T-cell (primary cell): ENCODE results near the gene PCDH9. TPM values are rescaled to one million over a fixed set of nuclear protein-coding genes. Genes with fewer than 3 reads are reported as not detected.

Experiments
- ATAC-seq, 4 experiments: fragments of 200-7000 bp in 3 of 4; fragments of 150-1000 bp in 1 of 4; cut with Tn5 transposase; replicated peaks in 1 of 4; 1 replicate in 3 of 4; 2 replicates in 1 of 4; pipeline ENCODE4 v1.10.0; 2021; ENCODE audit warnings: moderate library complexity in 3 of 4, mild to moderate bottlenecking in 2 of 4, moderate number of reproducible peaks in 1 of 4
- CTCF ChIA-PET, 2 donors: fragments of 300-600 bp; sonication (Branson Sonifier 250); formaldehyde crosslinking; loops; one replicate each; lab custom pipeline; 2022; ENCODE audit warnings: antibody characterized with exemption in 2 of 2; lab: Charles Lee
- POLR2A ChIA-PET, 2 donors: fragments of 300-600 bp; sonication (Branson Sonifier 250); formaldehyde crosslinking; loops; one replicate each; lab custom pipeline; 2022; ENCODE audit warnings: antibody characterized with exemption in 2 of 2; lab: Charles Lee
- DNase-seq, 35 experiments: peaks; one replicate each; pipeline versions ENCODE4 v3.0.0 to v3.0.0-alpha.2; 2013 to 2023
- H3K27ac ChIP-seq: one replicate; pipeline ENCODE4 v1.5.1; 2013; ENCODE audit warnings: low read length
- H3K27me3 ChIP-seq, 2 experiments: replicated peaks in 1 of 2; 1 replicate in 1 of 2; 2 replicates in 1 of 2; pipeline versions ENCODE4 v1.6.1 to v1.7.0; 2013; ENCODE audit warnings: low read length in 1 of 2, mixed read lengths in 1 of 2; ENCODE audit not compliant: control insufficient read depth in 2 of 2, insufficient read depth in 2 of 2; ENCODE audit errors: extremely low read depth in 1 of 2
- H3K36me3 ChIP-seq, 2 donors: 1 replicate in 1 of 2; 2 replicates in 1 of 2; pipeline versions ENCODE4 v1.6.1 to v1.7.0; 2013; ENCODE audit warnings: low read length in 1 of 2; ENCODE audit not compliant: control insufficient read depth in 2 of 2, insufficient read depth in 1 of 2; ENCODE audit errors: extremely low read depth in 1 of 2
- H3K4me1 ChIP-seq, 2 experiments: 1 replicate in 1 of 2; 2 replicates in 1 of 2; pipeline versions ENCODE4 v1.6.1 to v1.7.0; 2013; ENCODE audit warnings: low read length in 2 of 2, mixed read lengths in 1 of 2; ENCODE audit not compliant: insufficient read depth in 2 of 2, control insufficient read depth in 1 of 2; ENCODE audit errors: extremely low read depth in 1 of 2
- H3K4me3 ChIP-seq, 2 donors: 1 replicate in 1 of 2; 2 replicates in 1 of 2; pipeline versions ENCODE4 v1.5.1 to v1.7.0; 2013; ENCODE audit warnings: mild to moderate bottlenecking in 2 of 2, low read length in 1 of 2, moderate library complexity in 1 of 2; ENCODE audit not compliant: control insufficient read depth in 1 of 2; ENCODE audit errors: extremely low read depth in 1 of 2
- H3K9me3 ChIP-seq: 2 replicates; pipeline ENCODE4 v1.7.0; 2013
- H3K27ac Mint-ChIP-seq, 2 donors: one replicate each; pipeline ENCODE4 v1.8.0; 2020 to 2021; ENCODE audit warnings: mild to moderate bottlenecking in 2 of 2, mixed read lengths in 2 of 2
- H3K27me3 Mint-ChIP-seq, 2 donors: one replicate each; pipeline ENCODE4 v1.8.0; 2021 to 2022; ENCODE audit warnings: mixed read lengths in 2 of 2
- H3K36me3 Mint-ChIP-seq: one replicate; pipeline ENCODE4 v1.8.0; 2021; ENCODE audit warnings: mixed read lengths
- H3K4me1 Mint-ChIP-seq, 3 donors: one replicate each; pipeline ENCODE4 v1.8.0; 2020 to 2022; ENCODE audit warnings: mixed read lengths in 3 of 3, mild to moderate bottlenecking in 1 of 3
- H3K4me3 Mint-ChIP-seq, 3 donors: one replicate each; pipeline ENCODE4 v1.8.0; 2020 to 2022; ENCODE audit warnings: mild to moderate bottlenecking in 3 of 3, mixed read lengths in 3 of 3, moderate library complexity in 3 of 3
- H3K9me3 Mint-ChIP-seq, 3 donors: one replicate each; pipeline ENCODE4 v1.8.0; 2020 to 2022; ENCODE audit warnings: mixed read lengths in 3 of 3
- WGBS: methylation state at CpG from one replicate; pipeline ENCODE4 v1.1.5; 2013; ENCODE audit warnings: missing lambda C conversion rate; ENCODE audit not compliant: insufficient coverage; 5-methylcytosine and 5-hydroxymethylcytosine counted together
- total RNA-seq, 35 experiments: library from RNA in 6 of 35; stranded (reverse) in 6 of 35; fragments of 120-200 nt in 1 of 35; gene quantifications; one replicate each; pipeline versions ENCODE4 v1.2.1 to v1.2.4 and lab custom pipeline; 2013 to 2026

Gene PCDH9
- total RNA-seq, 5 donors from 2014 or later (not counting 1 experiment from before 2014, with no cell fraction given), result 0.38 to 1.3 (median 0.53) TPM

GRCh38 chr13:66675620-66676019 lies 554.5 kb downstream of the PCDH9 start:
- H3K9me3 ChIP-seq, result no peaks in the 10 kb centered on the region
- H3K27me3 Mint-ChIP-seq, result no peaks in the 10 kb centered on the region
- H3K27ac ChIP-seq, result no peak overlapping the region
- H3K27ac Mint-ChIP-seq, result no peak overlapping the region
- H3K9me3 Mint-ChIP-seq, result peaks cover 3 to 10% (median 7%) of the 10 kb centered on the region in 3 donors
- no CpG with 5 or more reads among the region's 4 CpGs for WGBS
- H3K4me3 ChIP-seq, result no peak overlapping the region
- ChIA-PET CTCF (no interaction called here), POLR2A (no interaction called here)
- H3K36me3 ChIP-seq, result no peaks in the 10 kb centered on the region
- ATAC-seq (no peak), DNase-seq (no peak)
- no peak overlapping the region for H3K4me3 Mint-ChIP-seq
- no peaks in the 10 kb centered on the region for H3K27me3 ChIP-seq
- no peaks in the 10 kb centered on the region for H3K4me1 ChIP-seq
- no peaks in the 10 kb centered on the region for H3K36me3 Mint-ChIP-seq
- H3K4me1 Mint-ChIP-seq, result no peaks in the 10 kb centered on the region

GRCh38 chr13:66673401-66673800 lies 556.7 kb downstream of the PCDH9 start:
- no peak for DNase-seq
- POLR2A ChIA-PET, result no interaction called here
- Histone ChIP-seq H3K4me1 (no peaks in the 10 kb centered on the region), H3K36me3 (no peaks in the 10 kb centered on the region), H3K27me3 (no peaks in the 10 kb centered on the region), H3K4me3 (no peak overlapping the region), H3K27ac (no peak overlapping the region), H3K9me3 (no peaks in the 10 kb centered on the region)
- Mint-ChIP-seq H3K36me3 (no peaks in the 10 kb centered on the region), H3K27ac (no peak overlapping the region), H3K4me3 (no peak overlapping the region), H3K27me3 (no peaks in the 10 kb centered on the region), H3K4me1 (no peaks in the 10 kb centered on the region), H3K9me3 (peaks cover 3 to 13% (median 10%) of the 10 kb centered on the region in 3 donors)
- ATAC-seq, result no peak
- 40% methylated on average over 1 of the region's 1 CpG for WGBS
- CTCF ChIA-PET, result no interaction called here

GRCh38 chr13:66665991-66666390 lies 564.1 kb downstream of the PCDH9 start:
- Histone ChIP-seq H3K4me1 (no peaks in the 10 kb centered on the region), H3K9me3 (no peaks in the 10 kb centered on the region), H3K36me3 (no peaks in the 10 kb centered on the region), H3K4me3 (no peak overlapping the region), H3K27ac (no peak overlapping the region), H3K27me3 (no peaks in the 10 kb centered on the region)
- Mint-ChIP-seq H3K4me3 (no peak overlapping the region), H3K27me3 (no peaks in the 10 kb centered on the region), H3K36me3 (no peaks in the 10 kb centered on the region), H3K4me1 (no peaks in the 10 kb centered on the region), H3K9me3 (peaks cover 0 to 15% (median 2%) of the 10 kb centered on the region in 3 donors), H3K27ac (no peak overlapping the region)
- no peak for DNase-seq
- 51% methylated on average over 4 of the region's 5 CpGs for WGBS
- CTCF ChIA-PET, result no interaction called here
- ATAC-seq, result no peak
- POLR2A ChIA-PET, result no interaction called here

- no peak overlapping the region for H3K4me3 Mint-ChIP-seq
- no peaks in the 10 kb centered on the region for H3K4me1 Mint-ChIP-seq
- H3K9me3 Mint-ChIP-seq, result peaks cover 0 to 15% (median 4%) of the 10 kb centered on the region in 3 donors
- no peaks in the 10 kb centered on the region for H3K4me1 ChIP-seq
- ATAC-seq (no peak), DNase-seq (no peak)
- CTCF ChIA-PET, result no interaction called here
- no peaks in the 10 kb centered on the region for H3K36me3 Mint-ChIP-seq
- H3K27me3 Mint-ChIP-seq, result no peaks in the 10 kb centered on the region
- no peak overlapping the region for H3K4me3 ChIP-seq
- no peak overlapping the region for H3K27ac Mint-ChIP-seq
- H3K36me3 ChIP-seq, result no peaks in the 10 kb centered on the region
- H3K27ac ChIP-seq, result no peak overlapping the region
- no peaks in the 10 kb centered on the region for H3K9me3 ChIP-seq
- POLR2A ChIA-PET, result no interaction called here
- H3K27me3 ChIP-seq, result no peaks in the 10 kb centered on the region
These were observed 566.4 kb downstream of the PCDH9 start for GRCh38 chr13:66663711-66664110.

GRCh38 chr13:66663206-66663605 lies 566.9 kb downstream of the PCDH9 start:
- ChIA-PET POLR2A (no interaction called here), CTCF (no interaction called here)
- Histone ChIP-seq H3K36me3 (no peaks in the 10 kb centered on the region), H3K27me3 (no peaks in the 10 kb centered on the region), H3K9me3 (no peaks in the 10 kb centered on the region), H3K4me1 (no peaks in the 10 kb centered on the region), H3K4me3 (no peak overlapping the region), H3K27ac (no peak overlapping the region)
- Mint-ChIP-seq H3K4me3 (no peak overlapping the region), H3K27ac (no peak overlapping the region), H3K4me1 (no peaks in the 10 kb centered on the region), H3K36me3 (no peaks in the 10 kb centered on the region), H3K9me3 (peaks cover 0 to 15% (median 4%) of the 10 kb centered on the region in 3 donors), H3K27me3 (no peaks in the 10 kb centered on the region)
- WGBS, result 100% methylated on average over 1 of the region's 2 CpGs
- DNase-seq, result no peak
- ATAC-seq, result no peak

GRCh38 chr13:66661336-66661735 lies 568.8 kb downstream of the PCDH9 start:
- peaks cover 0 to 15% (median 4%) of the 10 kb centered on the region in 3 donors for H3K9me3 Mint-ChIP-seq
- H3K4me3 Mint-ChIP-seq, result no peak overlapping the region
- ChIA-PET CTCF (no interaction called here), POLR2A (no interaction called here)
- ATAC-seq (no peak), DNase-seq (no peak)
- Histone ChIP-seq H3K27me3 (no peaks in the 10 kb centered on the region), H3K27ac (no peak overlapping the region), H3K4me1 (no peaks in the 10 kb centered on the region), H3K9me3 (no peaks in the 10 kb centered on the region), H3K36me3 (no peaks in the 10 kb centered on the region), H3K4me3 (no peak overlapping the region)
- H3K27me3 Mint-ChIP-seq, result no peaks in the 10 kb centered on the region
- no CpG with 5 or more reads among the region's 2 CpGs for WGBS
- H3K27ac Mint-ChIP-seq, result no peak overlapping the region
- H3K36me3 Mint-ChIP-seq, result no peaks in the 10 kb centered on the region
- H3K4me1 Mint-ChIP-seq, result no peaks in the 10 kb centered on the region

GRCh38 chr13:66660468-66660813 lies 569.7 kb downstream of the PCDH9 start:
- peaks cover 0 to 15% (median 4%) of the 10 kb centered on the region in 3 donors for H3K9me3 Mint-ChIP-seq
- H3K36me3 Mint-ChIP-seq, result no peaks in the 10 kb centered on the region
- Histone ChIP-seq H3K4me3 (no peak overlapping the region), H3K27me3 (no peaks in the 10 kb centered on the region), H3K27ac (no peak overlapping the region), H3K9me3 (no peaks in the 10 kb centered on the region), H3K4me1 (no peaks in the 10 kb centered on the region), H3K36me3 (no peaks in the 10 kb centered on the region)
- no peak overlapping the region for H3K4me3 Mint-ChIP-seq
- H3K4me1 Mint-ChIP-seq, result no peaks in the 10 kb centered on the region
- ChIA-PET POLR2A (no interaction called here), CTCF (no interaction called here)
- no peak for DNase-seq
- no peaks in the 10 kb centered on the region for H3K27me3 Mint-ChIP-seq
- H3K27ac Mint-ChIP-seq, result no peak overlapping the region
- ATAC-seq, result no peak
